DMS 273 (cell line): ENCODE results near the gene SIX1.

Experiments
- DNase-seq: peaks from one replicate; lab custom pipeline; 2025; ENCODE audit not compliant: unreplicated experiment; lab: John Stamatoyannopoulos, UW

The SIX1 gene

DNA sequence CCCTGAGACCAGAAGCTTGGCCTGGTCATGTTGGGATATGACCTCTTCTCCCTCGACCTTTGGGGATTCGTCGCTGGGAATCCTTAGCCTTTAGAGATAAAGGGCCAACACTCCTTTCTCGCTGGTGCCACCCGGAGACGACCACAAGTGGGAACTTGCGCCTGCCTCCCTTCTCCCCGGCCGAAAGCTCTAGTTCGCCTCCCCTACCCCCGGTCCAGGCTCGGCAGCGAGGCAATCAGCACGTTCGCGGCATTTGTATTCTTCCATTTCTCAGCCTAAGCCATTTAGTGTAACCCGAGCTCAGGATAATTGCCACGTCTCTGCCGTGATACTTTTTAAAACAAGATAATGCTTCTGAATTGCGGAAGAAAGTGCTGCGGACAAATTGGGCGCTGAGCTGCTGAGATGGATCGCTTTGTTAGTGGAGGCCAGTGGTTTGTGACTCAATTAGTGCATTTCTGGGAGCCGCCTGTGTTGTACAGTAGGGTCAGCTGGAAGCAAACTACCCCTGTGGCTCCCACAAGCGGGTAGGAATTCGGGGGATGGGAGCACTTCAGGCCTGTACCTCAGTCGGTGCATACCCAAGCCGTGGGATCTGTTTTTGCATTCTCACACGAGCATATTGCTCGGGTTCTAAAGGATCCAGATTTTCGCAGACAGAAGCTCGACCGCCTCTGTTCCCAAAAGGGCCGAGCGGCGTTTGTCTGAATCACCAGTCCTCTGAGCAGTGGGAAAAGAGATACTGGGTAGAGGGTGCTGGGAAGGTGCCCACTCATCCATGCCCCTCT, 6.8 kb upstream of the SIX1 start:
- no peak for DNase-seq

DNA sequence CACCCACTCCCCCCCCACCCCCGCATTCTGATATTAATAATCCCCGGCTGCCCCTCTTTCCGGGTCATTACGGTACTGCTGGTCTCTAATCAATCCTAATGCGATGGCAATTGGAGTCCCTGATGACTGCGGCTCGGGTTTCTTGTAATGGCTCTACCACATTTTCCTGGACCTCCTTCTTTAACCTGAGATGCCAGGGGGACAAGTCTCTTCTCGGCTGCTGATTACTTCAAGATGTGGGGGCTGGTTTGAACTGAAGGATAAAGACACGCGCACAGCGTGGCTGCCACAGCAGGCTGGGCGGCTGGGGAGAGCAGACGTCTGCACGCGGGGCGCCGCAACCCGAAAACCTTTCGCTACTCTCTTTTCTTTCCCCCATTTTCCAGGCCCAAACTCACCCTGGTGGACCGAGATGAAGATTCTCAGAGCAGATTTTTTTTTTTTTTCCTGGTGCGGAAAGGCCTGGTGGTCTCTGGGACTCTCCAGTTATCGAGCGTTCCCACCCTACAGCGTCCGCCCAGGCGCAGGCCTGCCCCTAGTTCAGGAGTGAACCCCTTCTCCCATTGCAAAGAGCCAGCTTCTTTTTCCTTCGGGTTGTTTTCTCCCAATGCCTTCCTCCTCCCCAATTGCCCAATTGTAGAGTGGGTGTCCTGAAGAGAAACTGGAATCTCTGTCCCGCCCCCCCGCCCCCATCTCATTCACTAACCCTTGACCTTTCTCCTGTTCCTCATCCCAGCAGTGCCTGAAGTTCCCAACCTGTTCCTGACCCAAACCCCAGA, 6.0 kb upstream of the SIX1 start:
- no peak for DNase-seq

DNA sequence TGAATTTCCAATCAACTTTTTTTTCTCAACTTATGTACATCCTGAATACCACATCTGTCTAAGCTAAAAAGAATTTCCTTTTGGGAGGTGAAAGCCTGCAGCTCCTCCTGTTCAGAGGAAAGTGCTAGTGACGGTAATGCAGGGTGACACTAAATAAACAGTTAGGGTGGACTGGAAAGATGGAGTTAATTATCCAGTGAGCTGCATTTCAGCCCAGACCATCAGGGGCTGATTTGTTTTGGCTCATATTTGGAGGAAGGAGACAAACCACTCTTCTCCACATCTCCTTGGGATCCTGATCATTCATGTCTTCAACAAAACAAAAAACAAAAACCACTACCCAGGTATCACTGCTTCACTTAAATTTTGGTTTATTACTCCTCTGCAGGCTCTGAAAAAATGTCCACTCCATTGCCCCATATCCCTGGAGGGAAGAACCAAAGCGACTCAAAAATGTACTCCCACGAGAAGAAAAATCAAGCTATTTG, 5.1 kb upstream of the SIX1 start:
- DNase-seq, result peak; percentile 18

DNA sequence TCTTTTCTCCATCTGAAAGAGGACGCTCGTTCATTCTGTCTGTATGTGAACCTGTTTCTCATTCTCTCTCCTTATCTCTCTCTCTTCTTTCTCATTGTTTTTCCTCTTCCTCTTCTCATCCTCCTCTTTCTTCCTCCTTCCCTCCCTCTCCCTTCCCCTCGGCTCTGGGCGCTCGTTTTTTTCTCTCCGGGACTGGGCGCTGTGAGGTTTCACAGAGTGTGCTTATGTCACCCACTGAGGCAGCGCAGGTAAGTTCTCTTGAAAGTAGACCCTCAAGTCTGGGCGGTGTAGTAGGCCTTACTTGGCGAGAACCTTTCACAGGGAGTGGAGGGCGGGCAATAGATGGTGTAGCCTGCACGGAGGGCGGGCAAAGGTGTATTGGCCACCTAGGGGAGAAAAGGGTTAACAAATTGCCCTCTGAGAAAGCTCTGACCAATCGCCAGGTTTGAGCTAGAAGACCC, 4.5 kb upstream of the SIX1 start:
- no peak for DNase-seq

DNA sequence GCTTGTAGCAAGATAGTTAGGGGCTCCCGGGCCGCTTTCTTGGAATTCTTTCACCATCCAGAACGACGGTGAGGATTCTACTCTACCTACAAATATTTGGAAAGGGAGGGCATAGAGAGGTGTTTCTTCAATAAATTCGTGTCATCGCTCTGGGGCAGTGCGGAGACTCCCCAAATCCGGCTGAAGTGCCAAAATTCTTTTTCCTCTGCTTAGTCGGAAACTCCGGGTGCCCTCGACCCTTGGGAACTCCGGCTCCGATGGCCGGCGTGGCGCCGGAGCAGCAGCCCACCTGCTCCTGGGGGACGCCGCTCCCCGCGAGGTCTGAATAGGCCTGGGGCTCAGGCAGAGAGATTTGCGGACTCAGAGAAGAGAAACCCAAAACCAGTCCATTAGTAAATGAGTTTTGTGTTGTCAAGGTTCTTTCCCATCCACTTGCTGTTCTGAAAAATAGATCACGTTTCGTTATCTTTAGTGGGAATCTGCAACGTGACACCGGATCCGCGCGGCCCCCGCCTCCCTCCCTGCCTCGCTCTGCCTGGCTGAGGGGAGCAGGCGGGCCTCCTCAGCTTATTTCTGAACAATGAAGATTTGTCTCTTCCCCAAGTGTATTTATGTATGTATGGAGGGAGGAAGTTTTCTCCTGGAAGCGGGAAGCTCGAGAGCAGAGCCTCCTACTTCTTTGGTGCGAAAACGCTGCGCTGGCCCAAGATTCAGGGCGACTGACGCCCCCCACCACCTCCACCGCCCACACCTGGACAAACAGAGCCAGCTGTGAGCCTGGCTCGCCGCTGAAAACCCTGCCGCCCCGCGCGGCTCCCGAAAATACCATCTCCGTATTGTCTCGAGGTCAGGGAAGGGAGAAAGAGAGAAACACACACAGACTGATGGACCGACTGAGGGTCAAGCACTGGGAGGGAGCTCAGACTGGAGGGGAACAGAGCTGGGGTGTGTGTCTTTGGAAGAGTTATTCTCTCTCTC, 3.7 kb upstream of the SIX1 start:
- DNase-seq, result peak; percentile 44

DNA sequence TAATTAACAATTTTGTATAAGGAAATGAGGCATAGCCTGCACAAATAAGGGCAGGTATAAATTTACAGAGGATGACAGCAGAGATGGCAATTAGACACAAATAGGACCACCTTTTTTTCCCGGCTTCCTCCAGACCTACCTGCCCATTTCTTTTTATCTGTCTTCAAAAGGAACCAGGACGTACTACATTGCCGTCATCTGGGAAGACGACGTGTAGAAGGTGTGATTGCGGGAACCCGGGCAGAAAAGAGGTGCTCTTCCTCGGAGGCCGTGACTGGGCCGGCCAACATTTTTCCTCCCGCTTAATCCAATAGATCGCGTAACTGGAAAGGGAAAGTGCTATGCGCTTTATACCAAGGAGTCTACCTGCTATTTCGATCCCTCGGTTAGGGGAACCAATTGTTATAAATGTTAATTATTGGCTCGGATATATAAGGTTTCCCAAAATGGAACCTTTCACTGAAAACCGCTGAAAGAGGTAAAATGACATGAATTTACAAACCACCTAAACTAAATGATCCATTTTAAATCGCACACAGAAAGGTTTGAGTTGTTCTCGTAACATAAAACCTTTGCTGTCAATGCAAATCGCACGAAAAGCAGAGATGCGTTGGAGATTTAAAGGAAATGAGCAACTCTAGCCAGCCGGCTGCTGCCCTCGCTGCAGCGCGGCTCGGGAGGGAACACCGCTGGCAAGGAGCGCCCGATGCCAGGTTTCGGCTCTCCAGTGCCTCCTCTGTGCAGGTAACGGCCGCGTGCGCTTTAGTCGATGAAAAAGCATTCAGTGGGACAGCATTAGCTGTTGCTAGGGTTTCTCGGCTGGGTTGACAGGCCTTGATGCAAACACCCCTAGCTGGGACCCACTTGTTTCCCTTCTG, 2.8 kb upstream of the SIX1 start:
- peak; percentile 58 for DNase-seq

DNA sequence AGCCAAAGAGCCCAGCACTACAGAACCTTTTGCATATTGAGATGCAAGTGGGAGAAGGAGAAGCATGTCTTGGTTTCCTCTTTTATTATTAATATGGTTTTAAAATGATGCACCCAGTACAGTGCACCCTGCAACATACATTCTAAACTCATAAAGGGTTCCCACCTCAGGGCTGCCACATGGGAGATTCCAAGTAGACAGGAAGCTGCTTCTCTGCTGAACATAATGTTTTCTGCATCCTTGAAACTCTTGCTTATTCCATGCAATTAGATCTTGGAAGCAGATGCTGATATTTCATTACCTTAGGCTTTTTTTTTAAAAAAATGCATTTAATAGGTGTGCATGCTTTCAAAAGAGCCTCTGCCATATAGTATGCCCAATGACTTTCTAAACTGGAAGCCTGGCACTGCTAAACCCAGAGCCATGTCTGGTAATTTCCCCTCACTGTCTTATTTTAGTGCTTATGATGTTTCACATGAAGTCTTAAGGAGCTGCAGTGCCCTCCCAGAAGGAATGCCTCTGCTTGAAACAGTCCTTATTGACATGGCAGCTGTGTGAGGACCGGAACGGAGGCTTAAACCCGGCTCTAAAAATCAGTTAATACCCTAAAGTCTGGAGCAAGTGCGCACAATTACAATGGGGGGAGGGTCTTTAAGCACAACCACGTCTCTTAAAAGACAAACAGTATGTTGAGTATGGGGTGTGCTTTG, 2.0 kb upstream of the SIX1 start:
- peak; percentile 24 for DNase-seq

DNA sequence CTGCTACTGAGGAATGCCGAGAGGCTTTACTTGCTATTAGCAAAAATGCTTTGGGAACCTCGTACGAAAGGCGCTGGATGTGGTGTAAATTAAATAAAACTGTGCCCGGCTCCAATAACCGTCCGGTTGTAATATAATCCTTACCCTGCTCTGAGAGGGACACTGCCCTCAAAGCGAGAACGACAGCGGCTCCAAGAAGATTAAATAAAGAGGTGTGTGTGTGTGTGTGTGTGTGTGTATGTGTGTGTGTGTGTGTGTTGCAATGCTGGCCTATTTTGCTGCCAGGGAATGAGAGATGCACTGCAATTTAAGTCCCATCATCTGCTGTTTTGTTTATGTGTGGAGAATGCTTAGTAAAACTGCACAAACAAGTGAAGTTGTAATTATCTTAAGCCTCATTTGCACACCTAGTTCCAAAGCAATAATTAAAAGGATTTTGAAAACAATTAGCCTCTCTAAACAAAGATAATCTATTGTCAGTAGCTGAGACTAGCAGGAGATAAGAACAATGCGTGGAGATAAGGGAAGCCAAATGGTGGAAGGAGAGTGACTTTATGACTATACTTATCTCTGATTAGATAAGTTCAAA, 1.2 kb upstream of the SIX1 start:
- peak; percentile 51 for DNase-seq

DNA sequence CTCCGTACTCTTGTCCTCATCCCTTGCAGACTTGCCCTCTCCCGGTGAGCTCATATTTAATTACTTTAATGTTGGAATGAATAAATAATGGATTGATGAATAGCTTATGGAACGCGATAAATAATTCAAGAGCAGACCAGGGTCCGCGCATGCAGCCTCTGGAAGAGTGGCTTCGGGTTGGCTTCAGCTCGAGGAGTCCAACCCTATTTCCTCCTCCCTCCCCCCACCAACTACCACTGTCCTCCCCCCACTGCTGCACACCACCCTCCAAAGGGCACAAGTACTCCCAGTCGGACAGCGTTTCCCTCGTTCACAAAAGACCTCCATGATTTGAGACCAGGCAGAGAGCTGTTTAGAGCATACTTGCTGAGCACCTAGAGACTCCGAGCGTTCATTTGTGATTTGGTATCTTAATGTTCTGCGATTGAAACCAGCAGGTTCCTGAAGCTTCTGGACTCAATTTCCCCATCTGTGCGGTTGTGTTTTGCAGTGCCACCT, 647 bp upstream of the SIX1 start:
- DNase-seq, result peak; percentile 74

DNA sequence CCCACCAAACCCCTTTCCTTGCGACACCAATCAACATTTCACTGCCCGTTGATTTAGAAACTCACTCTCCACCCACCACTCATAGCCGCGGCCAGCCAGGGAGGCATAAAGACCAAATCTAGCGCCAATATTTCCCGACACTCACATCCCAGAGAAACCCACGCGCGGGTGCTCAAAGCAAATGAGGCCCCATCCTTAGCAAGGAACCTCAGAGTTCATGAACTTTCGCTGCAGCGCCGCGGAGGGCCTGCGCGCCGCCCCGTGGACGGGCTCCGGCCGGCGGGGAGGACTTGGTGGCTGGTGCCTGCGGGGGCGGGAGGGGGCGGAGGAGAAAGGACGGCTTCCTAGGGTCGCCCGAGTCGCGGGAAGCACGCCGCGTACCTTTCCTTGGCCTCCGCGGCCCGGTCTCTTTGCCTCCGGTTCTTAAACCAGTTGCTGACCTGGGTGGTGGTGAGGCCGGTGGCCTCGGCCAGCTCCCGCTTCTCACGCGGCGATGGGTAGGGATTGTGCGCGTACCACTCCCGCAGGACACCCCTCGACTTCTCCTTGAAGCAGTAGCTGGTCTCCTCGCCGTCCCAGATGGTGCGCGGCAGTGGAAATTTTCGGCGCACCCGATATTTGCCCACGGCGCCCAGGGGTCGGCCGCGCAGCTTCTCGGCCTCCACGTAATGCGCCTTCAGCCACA, 886 bp downstream of the SIX1 start:
- peak; percentile 69 for DNase-seq

DNA sequence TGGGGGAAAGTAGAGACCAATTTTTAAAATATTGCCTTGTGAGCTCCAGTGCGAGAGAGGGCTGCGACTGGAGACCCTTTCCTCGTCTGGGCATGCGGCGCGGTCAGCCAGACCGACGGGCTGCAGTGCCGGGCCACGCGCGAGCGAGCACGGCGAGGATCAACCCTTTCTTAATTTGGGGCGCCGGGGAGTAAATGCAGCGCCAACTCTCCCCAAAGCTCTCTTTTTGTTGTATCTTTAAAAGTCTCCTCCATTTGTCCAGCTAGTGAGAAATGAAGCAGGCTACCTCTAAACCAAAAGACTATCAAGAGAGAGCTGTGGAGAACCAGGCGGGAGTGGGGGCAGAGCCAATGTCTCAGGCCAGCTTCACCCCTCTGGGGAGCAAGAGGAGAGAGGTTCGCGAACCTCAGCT, 1.4 kb downstream of the SIX1 start:
- peak; percentile 59 for DNase-seq

DNA sequence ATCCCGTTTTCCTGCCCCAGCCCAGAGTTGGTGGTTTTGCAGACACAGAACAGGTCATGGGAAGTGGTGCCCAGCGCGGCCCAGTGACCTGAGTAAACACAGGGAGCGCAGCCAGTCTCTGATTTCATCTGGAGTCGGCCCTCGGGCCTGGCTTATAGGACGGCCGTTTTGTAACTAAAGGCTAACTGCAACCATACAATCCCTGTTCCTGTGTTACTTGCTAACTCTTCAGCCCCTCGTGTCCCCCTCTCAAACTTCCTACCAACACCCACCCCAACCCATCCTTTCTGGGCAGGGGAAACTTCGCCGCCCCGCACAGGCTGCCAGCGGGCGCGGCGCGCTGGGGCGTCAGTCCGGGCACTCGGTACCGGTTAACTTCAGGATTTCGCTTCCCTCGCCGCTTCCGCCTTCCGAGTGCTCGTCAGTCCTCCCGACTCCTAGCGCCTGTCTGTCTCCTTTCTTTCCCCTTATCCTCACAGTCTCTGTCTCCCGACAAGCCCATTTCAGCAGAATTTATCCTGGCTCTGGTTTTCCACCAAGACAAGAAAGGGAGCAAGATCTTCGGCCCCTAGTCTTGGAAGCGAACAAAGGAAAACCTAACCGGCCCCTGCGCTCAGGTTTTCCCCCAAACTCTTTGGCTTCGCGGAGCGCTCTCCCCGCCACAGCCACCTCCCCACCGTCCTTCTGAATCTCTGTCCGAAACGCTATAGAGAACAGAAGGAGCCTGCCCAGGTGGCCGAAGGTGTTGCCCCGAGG, 2.0 kb downstream of the SIX1 start:
- peak; percentile 78 for DNase-seq

DNA sequence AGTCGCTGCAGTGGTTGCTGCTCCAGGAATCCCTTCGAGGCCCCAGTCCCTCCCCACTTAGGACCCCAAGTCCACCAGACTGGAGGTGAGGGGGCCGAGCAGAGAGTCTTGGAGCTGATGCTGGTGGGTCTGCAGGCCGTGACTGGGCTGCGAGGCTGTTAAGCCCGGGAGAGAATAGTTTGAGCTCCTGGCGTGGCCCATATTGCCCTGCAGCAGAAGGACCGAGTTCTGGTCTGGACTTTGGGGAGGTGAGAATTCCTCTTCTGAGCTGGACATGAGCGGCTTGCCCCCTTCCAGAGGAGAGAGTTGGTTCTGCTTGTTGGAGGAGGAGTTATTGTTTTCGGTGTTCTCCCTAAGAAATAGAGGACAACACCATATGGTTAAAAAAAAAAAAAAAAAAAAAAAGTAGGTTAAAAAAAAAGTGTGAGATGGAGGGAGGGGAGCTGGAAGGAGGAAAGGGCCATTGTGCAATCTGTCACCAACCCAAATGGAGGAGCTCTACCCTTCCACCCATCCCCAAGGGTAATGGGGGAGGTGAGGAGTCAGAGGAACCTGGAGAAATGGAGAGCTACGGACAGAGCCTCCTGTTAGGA, 3.0 kb downstream of the SIX1 start:
- peak; percentile 73 for DNase-seq

DNA sequence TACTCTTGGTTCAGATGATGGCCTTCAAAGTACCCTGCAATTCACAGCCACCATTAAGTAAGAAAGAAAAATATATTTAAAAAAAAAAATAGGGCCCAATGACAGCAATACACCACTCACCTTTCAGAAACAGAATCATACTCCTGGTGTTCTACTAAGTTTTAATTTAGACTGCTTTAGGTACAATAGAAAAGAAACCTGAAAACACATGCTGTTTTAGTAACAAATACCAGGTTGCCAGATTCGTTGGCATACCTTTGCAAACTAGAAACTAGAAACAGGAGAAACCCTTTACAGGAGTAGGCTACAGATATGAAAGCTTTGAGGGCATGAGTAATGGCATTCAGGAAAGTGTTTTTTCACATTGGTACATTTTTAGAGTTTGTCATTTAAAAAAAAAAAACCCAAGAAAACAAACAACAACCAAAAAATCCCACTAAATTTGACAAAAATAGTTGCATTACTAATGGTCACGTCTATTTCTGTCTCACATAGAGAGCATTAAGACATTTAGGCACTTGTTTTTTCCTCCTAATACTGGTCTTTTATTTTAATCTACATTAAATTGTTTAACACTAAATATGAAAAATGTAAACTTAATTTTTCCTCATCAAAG, 4.0 kb downstream of the SIX1 start:
- DNase-seq, result no peak

DNA sequence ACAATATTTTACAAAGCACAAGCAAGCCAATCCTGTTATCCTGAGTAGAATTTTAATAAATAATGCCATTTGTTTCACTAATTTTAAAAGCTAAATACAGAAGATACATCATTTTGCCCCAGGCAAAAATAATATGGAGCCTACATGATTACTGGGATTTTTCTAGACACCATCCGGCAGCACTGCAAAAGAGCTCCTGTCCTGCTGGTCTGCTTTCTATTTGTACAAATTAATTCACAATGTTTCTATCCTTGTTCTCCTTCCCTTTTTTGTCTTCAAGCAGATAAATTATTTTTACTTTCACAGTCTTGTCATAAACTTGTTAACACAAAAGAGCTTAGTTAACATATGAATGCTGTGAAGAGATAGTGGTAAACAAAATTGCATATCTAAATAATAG, 4.6 kb downstream of the SIX1 start:
- no peak for DNase-seq

DNA sequence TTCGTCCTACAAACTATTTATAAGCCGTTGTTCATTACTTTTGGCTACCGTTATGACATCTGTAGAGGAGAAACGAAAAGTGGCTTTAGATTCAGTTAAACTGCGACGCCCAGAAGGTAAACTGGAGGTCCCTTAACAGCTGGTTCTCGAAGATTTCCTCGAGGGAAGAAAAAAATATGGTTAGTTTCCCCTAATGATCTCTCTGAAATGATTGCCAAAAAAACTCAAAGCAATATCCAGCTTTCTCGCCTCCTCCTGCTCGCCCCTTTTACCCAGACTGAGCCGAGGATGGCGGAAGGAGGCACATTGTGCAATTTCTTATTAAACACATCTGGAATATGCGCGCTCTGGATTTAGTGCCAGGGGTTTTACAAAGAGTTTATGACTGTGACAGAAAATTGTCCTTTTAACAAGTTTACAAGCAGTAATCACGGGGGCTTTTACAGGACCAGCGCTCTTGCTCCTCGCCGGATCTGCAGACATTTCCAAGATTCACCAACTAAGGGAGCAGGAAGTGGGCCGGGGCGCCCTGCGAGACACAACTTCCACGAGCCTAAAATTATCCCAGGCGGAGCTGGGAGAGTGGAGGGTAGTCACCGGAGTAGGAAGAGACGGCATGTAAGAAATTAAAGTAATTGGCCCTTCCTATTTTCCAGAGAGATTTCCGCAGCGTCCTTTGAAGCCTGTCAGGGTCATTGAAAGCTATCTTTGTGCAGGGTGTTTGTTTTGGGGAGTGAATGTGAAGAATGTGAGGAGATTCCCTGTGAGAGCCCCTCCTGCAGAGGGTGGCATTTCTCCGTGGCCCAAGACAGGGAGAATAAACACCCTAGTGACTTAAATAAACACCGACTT, 5.6 kb downstream of the SIX1 start:
- DNase-seq, result no peak
